HG02852 (cell line): ENCODE data around the gene ZBTB46.
A peak's percentile ranks its signal among the peaks of the same experiment; 100 is the strongest.
"Not testable (repeated sequence)": the region's sequence is repeated elsewhere in the genome, so short reads cannot be mapped to it uniquely, and the experiment has no call there.

Experiments used
- ATAC-seq: cut with Tn5 transposase; IDR thresholded peaks from one replicate; pipeline ENCODE4 v1.9.1; 2021; ENCODE audit warnings: mild to moderate bottlenecking, moderate library complexity; ENCODE audit not compliant: unreplicated experiment

The ZBTB46 gene

GRCh38 chr20:63737695-63737944 lies 93.4 kb downstream of the ZBTB46 start:
- no peak for ATAC-seq

- no peak for ATAC-seq
These were observed 94.0 kb downstream of the ZBTB46 start for GRCh38 chr20:63736893-63737694.

DNA sequence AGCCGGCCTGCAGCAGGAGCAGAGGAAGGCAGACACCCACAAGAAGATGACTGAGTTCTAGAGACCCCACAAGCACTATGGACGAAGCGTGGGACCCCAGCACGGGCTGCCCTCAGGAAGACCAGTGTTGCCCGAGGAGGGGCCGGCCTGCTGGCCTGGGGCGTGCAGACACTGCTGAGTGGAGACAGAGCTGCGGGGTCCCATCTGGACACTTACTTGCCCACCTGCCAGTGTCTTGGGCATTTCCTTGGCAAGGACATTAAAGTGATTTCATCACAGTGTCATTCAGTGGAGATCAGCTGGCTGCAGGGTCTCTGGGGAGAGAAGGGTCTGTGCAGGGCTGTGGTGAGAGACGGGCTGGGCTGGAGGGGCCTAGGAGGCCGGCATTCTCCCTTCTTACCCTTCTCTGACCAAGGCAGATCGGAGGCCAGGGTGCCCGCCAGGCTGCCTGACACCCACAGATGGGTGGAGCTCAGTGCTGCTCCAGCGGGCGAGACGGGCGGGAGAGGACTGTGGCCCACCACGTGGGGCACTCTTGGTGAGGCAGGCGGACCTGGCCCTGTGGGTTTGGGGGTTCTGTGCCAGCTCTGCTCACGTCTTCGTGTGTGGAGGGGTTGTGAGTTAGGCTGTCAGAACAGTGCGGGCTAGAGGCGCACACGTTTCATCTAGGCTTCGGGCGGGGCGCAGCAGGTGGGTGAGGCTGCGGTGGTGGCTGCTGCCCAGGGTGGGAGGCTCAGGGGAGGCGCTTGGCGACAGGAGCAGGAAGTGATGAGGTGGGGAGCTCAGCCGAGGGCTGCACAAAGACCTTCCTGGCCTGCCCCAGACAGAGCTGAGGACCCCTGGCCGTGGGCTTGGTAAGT lies 95.0 kb downstream of the ZBTB46 start, which contains the start of gene LIME1:
LIME1 (plus strand) TSS at position 806 of the 860 bp plus-strand sequence. CDS start 886 bp downstream, outside the sequence.
- ATAC-seq, result no peak

DNA sequence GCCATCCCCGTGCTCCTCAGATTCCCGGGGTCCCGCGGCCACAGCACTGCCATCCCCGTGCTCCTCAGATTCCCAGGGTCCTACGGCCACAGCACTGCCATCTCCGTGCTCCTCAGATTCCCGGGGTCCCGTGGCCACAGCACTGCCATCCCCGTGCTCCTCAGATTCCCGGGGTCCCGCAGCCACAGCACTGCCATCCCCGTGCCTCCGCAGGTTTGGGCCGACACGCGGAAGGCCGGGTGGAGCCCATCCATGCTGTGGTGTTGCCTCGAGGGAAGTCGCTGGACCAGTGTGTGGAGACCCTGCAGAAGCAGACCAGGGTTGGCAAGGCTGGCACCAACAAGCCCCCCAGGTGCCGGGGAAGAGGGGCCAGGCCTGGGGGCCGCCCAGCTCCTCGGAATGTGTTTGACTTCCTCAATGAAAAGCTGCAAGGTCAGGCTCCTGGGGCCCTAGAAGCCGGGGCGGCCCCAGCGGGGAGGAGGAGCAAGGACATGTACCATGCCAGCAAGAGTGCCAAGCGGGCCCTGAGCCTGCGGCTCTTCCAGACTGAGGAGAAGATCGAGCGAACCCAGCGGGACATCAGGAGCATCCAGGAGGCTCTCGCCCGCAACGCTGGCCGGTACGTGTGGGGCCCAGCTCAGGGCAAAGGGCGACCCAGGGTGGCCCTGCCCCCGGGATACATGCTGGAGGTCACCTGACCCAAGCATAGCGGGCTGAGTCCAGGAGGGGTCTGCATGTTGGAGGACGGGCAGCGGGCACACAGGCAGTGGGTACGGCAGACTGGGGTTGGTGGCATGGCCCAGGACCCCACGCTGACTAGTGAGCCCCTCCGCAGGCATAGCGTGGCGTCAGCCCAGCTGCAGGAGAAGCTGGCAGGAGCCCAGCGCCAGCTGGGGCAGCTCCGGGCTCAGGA lies 95.9 kb downstream of the ZBTB46 start:
- ATAC-seq, result no peak

GRCh38 chr20:63734111-63734945 lies 96.7 kb downstream of the ZBTB46 start:
- ATAC-seq, result no peak

DNA sequence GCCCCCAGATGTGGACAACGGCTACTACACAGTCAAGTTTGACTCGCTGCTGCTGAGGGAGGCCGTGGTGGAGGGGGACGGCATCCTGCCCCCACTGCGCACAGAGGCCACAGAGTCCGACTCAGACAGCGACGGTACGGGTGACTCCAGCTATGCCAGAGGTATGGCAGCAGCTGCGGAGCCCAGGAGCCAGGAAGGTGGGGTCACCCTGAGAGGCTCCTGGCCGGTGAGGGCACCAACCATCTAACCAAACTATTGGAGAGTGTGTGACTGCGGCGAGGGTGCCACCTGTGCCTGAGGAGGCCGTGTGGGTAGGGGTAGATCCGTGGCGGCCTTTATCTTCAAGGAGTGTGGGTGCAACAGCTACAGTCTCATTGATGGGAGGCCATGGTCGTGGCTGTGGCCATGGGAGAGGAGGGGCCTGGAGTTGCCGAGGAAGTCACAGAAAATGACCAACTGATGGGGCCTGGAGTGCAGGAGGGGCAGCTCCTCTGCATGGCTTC lies 97.4 kb downstream of the ZBTB46 start:
- ATAC-seq, result no peak

- no peak for ATAC-seq
These were observed 97.9 kb downstream of the ZBTB46 start for GRCh38 chr20:63733117-63733516.

DNA sequence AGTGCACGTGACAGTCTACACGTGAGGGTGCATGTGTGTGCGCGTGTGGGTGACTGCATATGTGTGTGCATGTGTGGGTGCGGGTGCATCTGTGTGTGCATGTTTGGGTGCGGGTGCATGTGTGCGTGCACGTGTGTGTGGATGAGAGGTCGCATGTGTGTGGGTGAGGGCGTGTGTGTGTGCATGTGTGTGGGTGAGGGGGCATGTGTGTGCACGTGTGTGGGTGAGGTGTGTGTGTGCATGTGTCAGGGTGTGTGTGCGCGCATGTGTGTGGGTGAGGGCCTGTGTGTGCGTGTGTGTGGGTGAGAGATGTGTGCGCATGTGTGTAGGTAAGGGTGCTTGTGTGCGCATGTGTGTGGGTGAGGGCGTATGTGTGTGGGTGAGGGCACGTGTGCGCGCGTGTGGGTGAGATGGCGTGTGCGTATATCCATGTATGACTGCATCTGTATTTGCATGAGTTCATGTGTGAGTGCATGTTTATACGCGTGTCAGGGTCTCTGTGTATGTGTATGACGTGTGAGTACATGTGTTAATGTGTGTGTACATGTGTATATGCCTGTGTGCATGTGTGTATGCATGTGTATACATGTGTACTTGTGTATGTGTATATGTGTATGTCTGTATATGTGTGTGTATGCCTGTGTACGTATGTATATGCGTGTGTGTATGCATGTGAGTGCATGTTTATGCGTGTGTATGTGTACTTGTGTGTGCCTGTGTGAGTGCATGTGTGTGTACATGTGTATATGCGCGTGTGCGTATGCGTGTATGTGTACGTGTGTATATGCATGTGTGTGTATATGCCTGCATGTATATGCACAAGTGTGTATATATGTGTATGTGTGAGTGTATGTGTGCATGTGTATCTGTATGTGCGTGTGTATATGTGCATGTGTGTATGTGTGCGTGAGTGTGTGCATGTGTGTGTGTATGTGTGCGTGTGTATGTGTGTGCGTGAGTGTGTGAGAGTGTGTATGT lies 98.7 kb downstream of the ZBTB46 start:
- ATAC-seq, result no peak

GRCh38 chr20:63731410-63731809 lies 99.7 kb downstream of the ZBTB46 start:
- ATAC-seq, result no peak

- not testable (repeated sequence) for ATAC-seq
These were observed 100.8 kb downstream of the ZBTB46 start for GRCh38 chr20:63730189-63730733.

GRCh38 chr20:63722967-63723622 lies 108.0 kb downstream of the ZBTB46 start:
- not testable (repeated sequence) for ATAC-seq

GRCh38 chr20:63718996-63719395 lies 112.1 kb downstream of the ZBTB46 start:
- no peak for ATAC-seq

DNA sequence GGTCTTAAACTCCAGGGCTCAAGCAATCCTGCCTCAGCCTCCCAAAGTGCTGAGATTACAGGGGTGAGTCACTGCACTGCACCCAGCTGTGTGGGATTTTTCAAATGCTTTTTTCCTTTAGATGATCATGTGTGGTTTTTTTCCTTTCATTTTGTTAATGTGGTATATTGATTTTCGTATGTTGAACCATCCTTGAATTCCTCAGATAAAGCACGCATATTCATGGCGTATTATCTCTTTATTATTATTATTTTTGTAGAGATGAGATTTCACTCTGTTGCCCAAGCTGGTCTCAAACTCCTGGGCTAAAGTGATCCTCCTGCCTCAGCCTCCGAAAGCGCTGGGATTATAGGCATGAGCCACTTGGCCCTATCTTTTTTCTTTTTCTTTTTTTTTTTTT lies 116.2 kb downstream of the ZBTB46 start:
- ATAC-seq, result no peak

DNA sequence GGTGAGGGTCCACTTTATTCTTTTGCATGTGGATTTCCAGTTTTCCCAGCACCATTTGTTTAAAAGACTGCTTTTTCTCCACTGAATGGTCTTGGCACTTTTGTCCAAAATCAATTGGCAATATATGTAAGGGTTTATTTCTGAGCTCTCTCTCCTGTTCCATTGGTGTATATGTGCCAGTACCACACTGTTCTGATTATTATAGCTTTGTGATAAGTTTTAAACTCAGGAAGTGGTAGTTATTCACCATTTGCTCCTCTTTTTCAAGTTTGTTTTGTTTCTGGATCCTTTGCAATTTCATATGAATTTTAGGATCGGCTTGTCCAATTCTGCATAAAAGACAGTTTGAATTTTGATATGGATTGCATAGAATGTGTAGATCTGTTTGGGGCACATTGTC lies 118.9 kb downstream of the ZBTB46 start:
- no peak for ATAC-seq

- ATAC-seq, result no peak
These were observed 119.9 kb downstream of the ZBTB46 start for GRCh38 chr20:63711085-63711645.

DNA sequence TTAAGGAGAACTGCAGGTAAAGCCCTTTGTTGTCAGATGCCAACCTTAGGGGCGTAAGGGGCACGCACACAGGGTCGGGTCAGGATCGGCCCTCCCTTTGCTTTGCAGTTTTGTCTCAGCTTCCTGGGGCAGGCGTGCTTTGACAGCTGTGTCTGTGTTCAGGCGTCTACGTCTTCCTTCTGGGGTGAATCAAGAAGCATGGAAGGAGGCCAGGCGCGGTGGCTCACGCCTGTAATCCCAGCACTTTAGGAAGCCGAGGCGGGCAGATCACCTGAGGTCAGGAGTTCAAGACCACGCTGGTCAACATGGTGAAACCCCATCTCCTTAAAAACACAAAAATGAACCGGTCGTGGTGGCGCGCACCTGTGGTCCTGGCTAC lies 121.9 kb downstream of the ZBTB46 start:
- no peak for ATAC-seq

DNA sequence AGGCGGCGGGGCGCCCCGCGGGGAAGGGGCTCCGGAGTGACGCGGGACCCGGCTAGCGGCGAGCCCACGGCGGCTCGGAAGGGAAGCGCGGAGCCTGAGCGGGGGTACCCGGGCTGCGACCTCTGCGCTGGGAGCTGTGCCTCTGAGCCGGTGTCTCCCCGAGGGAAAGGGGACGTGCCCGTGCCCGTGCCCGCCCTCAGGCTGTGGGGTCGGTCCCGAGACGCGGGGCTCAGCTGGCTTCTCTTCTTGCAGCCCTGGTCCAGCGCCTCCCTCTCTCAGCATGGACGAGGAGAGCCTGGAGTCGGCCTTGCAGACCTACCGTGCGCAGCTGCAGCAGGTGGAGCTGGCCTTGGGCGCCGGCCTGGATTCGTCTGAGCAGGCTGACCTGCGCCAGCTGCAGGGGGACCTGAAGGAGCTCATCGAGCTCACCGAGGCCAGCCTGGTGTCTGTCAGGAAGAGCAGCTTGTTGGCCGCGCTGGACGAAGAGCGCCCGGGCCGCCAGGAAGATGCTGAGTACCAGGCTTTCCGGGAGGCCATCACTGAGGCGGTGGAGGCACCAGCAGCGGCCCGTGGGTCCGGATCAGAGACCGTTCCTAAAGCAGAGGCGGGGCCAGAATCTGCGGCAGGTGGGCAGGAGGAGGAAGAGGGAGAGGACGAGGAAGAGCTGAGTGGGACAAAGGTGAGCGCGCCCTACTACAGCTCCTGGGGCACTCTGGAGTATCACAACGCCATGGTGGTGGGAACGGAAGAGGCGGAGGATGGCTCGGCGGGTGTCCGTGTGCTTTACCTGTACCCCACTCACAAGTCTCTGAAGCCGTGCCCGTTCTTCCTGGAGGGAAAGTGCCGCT lies 122.5 kb downstream of the ZBTB46 start:
- peak; percentile 13 for ATAC-seq
